Measurements from ENCODE around the gene SLC43A2.

Gene SLC43A2

GRCh38 chr17:1548032-1548431 lies 80.6 kb downstream of the SLC43A2 start:
- ATAC-seq, result no peak
- TF ChIP-seq BACH2 (CRISPR knock-in tag; IDR thresholded peaks at IDR 0.05; ENCODE audit: borderline replicate concordance) (no peak), CREB5 (CRISPR knock-in tag; IDR thresholded peaks at IDR 0.05; ENCODE audit: low read depth) (no peak), TSHZ2 (CRISPR knock-in tag; IDR thresholded peaks at IDR 0.05) (no peak), PPARA (CRISPR knock-in tag; IDR thresholded peaks at IDR 0.05; ENCODE audit: borderline replicate concordance) (no peak), TCF4 (CRISPR knock-in tag; IDR thresholded peaks at IDR 0.05; ENCODE audit: borderline replicate concordance) (no peak), ZNF70 (CRISPR knock-in tag; IDR thresholded peaks at IDR 0.05) (no peak), GLIS3 (CRISPR knock-in tag; IDR thresholded peaks at IDR 0.05) (no peak), PATZ1 (CRISPR knock-in tag; IDR thresholded peaks at IDR 0.05; ENCODE audit: borderline replicate concordance) (no peak), ZNF8 (CRISPR knock-in tag; IDR thresholded peaks at IDR 0.05) (no peak), RARB (CRISPR knock-in tag; IDR thresholded peaks at IDR 0.05) (no peak), ARNTL (CRISPR knock-in tag; IDR thresholded peaks at IDR 0.05; ENCODE audit: borderline replicate concordance, low read depth) (no peak), ISL1 (CRISPR knock-in tag; IDR thresholded peaks at IDR 0.05) (no peak), ZFP30 (CRISPR knock-in tag; IDR thresholded peaks at IDR 0.05) (no peak), CSDC2 (CRISPR knock-in tag; IDR thresholded peaks at IDR 0.05) (no peak), SNAI2 (CRISPR knock-in tag; IDR thresholded peaks at IDR 0.05) (no peak), ZNF565 (CRISPR knock-in tag; conservative IDR thresholded peaks at IDR 0.05; ENCODE audit: low read depth) (no peak), ZFP3 (CRISPR knock-in tag; IDR thresholded peaks at IDR 0.05) (no peak), POU6F1 (CRISPR knock-in tag; IDR thresholded peaks at IDR 0.05; ENCODE audit: borderline replicate concordance, low read depth) (no peak), ESRRG (CRISPR knock-in tag; IDR thresholded peaks at IDR 0.05) (no peak)

- no peak; the same call in 2 of the 3 replicates for ATAC-seq
- TF ChIP-seq TSHZ2 (CRISPR knock-in tag; IDR thresholded peaks at IDR 0.05) (no peak), POU6F1 (CRISPR knock-in tag; IDR thresholded peaks at IDR 0.05; ENCODE audit: borderline replicate concordance, low read depth) (no peak), ZFP3 (CRISPR knock-in tag; IDR thresholded peaks at IDR 0.05) (no peak), CSRNP3 (CRISPR knock-in tag; IDR thresholded peaks at IDR 0.05) (no peak), PPARA (CRISPR knock-in tag; IDR thresholded peaks at IDR 0.05; ENCODE audit: borderline replicate concordance) (no peak), ZNF70 (CRISPR knock-in tag; IDR thresholded peaks at IDR 0.05) (no peak), ZC3H10 (CRISPR knock-in tag; IDR thresholded peaks at IDR 0.05) (no peak), BACH2 (CRISPR knock-in tag; IDR thresholded peaks at IDR 0.05; ENCODE audit: borderline replicate concordance) (no peak), GLIS3 (CRISPR knock-in tag; IDR thresholded peaks at IDR 0.05) (no peak), CSDC2 (CRISPR knock-in tag; IDR thresholded peaks at IDR 0.05) (no peak), TOX (CRISPR knock-in tag; IDR thresholded peaks at IDR 0.05; ENCODE audit: borderline replicate concordance) (no peak), ZNF565 (CRISPR knock-in tag; conservative IDR thresholded peaks at IDR 0.05; ENCODE audit: low read depth) (no peak), ZFP30 (CRISPR knock-in tag; IDR thresholded peaks at IDR 0.05) (no peak), ARNTL (CRISPR knock-in tag; IDR thresholded peaks at IDR 0.05; ENCODE audit: borderline replicate concordance, low read depth) (no peak)
Observed at GRCh38 chr17:1546292-1546922, 82.2 kb downstream of the SLC43A2 start.

All from SK-N-SH treated with all-trans-retinoic acid at 6 μM for 48 hours (cell line).